HG03442 (cell line): ENCODE data around the gene PTCH1.
A peak's percentile ranks its signal among the peaks of the same experiment; 100 is the strongest.

Experiments used
- ATAC-seq: cut with Tn5 transposase; IDR thresholded peaks from one replicate; pipeline ENCODE4 v1.9.1; 2021; ENCODE audit warnings: mild to moderate bottlenecking, moderate library complexity; ENCODE audit not compliant: unreplicated experiment

The PTCH1 gene

DNA sequence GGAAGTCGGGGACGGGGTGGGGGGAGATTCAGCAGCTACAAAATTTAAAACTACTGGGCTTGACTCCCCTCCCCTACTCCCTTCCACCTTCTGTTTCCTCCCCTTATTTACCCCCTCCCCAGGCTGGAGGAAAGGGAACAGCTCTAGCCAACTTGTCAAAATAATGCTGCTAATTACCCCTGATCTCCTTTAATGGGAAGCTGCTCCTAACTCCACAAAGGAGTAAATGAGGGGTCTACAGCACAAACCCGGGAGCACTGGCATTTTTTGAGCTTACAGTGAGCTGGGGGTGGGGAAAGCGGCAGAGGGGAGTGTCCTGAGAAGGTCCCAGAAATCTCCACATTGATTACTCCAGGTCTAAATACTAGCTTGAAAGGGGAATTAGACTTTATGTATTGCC is 3.1 kb downstream of the PTCH1 start:
- no peak for ATAC-seq

DNA sequence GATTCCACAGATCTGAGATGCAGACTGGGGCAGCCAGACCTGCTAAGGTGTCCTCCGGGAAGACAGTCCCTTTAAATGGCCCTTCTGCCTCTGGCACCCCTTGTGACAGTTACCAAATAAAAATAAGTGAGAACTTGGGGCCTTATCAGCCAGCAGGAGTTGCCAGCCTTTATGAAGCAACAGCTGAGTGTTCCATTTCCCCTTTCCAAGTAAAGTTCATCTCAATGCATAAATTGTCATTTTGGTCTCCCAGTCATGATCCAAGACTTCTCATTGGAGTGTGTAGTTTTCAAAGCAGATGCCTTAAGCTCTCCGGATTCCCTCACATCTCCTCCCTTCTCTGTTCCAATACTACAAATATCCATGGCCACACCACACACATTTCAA is 4.1 kb downstream of the PTCH1 start:
- ATAC-seq: no peak

DNA sequence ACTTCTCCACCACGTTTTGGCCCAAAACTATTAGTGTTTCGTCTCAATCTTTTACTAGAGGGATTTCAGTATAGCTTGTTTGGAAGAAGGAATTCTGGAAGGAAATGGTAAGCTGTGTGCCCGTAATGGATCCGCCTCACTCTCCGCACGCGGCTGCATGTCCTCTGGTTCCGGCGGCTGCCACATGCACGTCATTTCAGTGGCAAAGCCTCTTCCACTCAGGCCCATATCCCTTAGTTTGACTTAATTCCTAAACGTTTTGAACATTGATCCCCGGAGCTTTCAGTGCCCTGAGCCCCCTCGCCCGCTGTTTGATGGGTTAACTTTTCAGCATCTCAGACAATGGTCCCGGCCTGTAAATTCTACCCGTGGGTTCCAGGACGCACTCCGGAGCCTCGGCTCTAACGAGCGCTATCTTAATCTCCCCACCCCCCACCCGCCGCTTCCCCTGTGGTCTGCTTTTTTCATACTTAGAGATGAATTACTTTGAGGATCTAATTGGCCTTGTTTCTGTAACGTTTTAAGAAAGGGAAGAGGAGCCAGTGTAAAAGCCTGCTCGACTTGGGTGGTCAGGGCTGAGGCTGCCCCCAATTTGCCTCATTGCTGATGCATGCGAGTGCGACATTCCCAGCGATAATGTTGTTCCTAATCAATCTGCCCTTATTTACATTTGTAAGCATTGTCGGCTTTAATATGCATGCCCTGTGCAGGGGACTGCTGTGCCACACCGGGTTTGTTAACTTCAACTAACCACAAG is 4.6 kb downstream of the PTCH1 start:
- no peak for ATAC-seq

DNA sequence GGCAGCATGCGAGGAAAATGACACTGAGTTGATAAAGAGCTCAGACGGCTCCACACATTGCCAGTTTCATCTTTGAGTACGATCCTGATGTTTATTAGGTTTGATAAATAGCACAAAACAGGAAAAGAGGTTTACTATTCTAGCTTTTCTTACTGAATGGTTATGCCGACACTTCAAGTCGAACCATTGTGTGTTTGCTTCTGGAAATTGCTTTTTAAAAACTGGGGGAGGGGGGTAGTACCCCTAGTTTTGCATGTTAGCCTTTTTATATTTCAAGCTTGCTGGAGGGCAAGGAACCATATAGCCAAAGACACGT is 5.2 kb downstream of the PTCH1 start:
- ATAC-seq: no peak

DNA sequence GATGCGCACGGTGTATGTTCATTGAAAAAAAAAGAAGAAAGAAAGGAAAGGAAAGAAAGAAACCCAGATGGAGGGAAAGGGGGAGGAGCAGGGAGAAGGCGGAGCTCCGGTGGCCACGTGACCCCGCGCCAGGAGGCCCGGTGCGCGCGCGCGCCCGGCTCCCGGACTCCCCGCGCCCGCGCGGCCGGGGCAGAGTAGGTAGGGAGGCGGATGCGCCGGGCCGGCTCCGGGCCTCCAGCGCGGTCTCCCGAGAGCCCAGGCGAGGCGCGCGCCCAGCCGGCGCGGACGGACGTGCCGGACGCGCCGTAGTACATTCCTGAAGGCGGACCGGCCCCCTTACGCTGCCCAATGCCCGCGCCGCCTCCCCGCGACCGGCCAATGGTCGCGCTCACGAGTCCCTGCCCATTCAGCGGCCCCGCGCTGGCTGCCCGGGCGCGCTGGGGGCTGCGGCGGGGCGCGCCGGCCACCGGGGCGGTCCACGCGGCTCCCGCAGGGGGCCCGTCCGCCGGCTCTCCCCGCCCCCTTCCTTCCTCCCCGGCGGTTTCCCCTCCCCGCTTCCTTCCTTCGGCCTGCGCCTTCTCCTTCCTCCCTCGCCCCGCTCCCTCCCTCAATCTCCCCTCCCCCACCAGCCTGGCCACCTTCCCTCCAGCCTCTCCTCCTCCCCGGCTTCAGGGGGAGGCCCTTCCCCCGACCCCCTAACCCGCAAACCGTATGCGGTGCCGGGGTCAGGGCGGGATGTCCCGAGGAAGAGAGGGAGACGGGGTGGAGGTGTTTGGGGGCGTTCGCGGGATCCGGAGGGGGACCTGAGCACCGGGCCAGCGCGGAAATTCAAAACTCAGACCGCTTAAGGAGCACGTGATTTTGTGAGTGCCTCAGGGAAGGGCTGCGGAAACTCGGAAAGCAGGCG is 5.8 kb downstream of the PTCH1 start:
- ATAC-seq: peak; percentile 46

DNA sequence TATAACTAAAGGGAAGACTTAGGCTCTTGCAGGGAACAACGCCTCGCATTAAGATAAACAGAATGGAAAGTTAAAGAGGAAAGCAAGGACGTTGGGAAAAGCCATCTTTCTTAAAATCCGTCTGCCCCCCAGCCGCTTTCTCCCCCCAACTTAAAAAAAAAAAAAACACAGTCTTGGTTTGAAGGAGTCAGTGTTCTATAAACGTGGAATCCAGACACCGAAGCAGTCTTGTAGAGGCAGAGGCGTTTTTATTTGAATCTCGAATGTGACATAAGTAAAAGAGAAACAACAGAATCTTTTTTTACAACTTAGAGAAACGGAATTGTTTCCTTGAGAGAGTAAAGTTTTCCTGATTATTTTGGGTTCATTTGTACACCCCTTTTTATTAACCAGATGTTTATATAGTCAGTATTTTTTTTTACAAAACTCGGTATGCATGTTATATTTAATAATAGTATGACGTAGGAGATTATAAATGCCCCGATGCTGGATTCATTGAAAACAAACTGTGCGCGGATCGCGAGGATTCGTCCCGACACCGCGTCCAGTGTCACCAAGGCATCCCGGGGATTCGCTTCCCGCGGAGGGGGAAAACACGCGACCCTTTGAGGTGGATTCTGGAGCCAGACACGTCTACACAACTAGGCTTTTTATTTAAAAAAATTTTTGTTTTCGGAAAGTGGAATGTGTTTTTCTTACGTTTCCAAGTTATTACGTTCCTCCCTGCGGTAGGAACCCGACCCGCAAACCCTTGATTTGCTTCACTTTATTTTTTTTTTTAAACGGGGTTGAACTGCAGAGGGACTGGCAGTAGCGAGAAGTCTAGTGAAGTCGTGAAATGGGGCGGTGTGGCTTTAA is 6.7 kb downstream of the PTCH1 start:
- ATAC-seq: no peak

DNA sequence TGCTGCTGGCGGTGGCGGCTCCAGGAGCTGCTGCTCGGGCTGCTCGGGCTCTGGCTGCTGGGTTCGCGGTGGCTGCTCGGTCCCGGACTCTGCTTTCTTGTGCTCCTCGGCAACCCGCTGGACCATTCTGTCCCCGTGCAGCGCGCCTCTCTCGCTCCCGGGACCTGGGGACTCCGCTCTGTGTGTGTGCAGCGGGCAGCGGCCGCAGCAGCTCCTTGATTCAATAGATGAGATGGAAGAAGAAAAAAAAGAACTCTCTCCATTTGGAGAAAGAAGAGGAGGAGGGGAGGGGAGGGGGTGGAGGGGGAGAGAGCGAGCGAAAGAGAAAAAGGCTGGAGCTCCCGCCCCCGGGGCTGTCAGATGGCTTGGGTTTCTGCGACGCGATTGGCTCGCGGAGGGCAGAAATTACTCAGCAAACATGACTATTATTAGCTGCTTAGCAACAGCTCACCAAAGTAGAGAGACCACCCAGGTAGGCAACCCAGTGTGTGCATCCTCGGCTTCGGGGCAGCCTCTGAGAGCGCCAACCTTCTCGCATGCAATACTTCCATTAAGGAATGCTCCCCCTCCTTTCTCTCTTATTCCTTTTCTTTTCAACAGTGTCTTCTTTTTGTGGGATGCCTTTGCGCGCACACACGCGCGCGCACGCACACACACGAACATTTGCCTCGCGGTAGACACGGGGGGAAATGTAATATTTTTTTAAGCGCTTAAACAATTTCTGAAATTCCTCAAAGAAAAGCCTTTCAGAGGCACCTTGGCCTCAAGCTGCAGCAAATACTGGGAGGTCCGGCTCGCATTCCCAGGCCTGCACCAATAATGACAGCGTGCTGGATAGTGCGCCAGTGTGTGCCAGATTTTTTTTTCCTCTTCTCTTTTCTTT is 7.6 kb downstream of the PTCH1 start:
- peak; percentile 35 for ATAC-seq

DNA sequence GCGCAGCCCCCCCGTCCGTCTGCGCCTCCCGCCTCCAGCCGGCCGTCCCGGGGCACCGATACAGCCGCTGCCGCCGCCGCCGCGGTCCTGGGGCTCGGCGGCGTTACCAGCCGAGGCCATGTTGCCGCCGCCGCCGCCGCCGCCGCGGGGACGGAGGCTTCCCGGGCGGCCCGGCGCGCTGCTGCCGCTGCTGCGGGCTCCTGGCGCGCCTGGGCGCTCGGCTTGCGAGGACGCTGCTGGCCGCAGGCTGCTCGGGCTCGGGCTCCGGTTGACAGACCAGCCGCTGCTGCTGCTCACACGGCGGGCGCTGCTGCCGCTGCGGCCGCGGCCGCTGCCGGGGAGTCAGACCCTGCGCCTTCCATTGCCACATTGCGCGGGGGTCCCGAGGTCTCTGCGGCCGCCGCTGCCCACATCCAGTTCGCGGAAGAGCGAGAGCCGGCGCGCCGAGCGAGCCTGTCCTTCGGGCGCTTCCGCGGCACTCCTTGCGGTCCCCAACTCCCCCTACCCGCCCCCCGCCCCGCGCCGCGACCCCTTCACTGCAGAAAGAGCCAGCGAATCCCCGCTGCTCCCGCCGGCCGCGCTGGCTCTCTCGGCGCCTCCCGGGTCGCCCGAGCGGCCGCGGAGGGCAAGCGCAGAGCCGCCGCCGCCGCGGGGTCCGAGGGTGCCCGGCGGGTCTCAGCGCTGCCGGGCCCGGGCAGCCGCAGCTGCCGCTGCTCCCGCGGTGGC is 8.4 kb downstream of the PTCH1 start:
- ATAC-seq: no peak

DNA sequence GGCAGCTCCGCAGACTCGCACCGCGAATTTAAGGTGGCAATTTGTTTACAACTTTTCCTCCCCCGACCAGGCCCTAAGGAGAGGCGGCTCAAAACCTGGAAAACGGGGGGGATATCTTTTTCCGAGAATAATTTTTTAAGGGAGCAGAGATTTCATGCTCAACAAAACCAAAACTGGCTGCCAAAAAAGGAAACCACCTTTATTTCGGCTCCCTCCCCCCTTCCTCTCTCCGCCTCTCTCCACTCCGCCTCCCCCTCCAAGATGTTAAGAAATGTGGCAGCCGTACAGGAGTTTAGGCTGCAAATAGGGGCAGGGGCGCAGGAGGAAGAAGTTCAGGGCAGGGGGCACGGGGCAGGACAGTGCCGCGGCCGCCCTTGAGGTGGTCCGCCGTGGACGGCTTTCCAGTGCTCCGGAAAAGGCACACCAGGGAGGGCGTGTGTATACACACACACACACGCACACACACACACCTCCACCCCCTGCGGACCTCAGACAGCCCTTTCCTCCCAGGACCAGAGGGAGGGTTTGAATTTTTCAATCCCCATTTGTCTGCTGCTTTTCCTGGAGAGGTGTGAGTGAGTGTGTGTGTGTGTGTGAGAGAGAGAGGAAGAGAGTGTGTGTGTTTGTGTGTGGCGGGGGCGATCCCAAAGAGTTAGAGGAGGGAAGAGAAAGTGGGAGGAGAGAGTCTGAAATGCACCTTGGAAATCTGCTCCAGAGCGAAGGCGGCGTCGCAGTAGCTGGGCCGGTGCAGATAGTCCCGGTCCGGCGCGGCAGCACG is 9.1 kb downstream of the PTCH1 start:
- no peak for ATAC-seq

DNA sequence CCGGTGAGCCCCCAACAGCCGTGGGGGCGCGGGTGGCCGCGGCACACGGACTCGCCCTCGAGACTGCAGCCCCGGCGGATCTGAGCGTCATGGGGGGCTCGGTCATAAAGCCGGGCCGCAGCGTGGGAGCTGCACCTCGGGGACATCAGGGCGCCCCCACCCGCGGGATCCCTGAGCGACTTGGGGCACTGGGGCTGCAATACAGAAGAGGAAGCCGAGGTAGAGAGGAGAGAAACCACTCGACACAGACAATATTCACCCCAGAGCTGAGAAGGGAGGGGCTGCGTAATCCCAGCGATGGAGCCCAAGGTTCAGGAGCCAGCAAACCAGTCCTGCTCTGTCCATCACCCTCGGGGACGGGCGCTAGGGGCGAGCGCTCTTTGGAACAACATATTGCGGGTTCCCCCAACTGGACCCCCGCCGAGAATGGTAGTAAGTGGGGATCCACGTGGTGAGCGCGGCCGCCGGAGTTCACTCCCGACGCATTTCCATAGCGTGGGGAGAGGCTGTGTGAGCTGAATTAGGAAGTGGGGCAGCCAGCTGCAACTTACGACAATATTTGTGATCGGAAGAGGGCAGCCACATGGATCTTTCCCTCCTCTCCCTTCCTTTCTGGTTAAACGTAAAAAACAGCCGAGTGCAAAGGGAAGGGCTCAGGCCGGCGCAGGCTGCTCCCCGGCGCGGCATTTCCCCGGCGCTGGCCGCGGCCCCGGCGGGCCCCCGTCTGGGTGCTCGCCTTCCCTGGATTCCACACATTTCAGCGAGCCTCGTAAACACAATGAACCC is 9.9 kb downstream of the PTCH1 start:
- ATAC-seq: no peak

DNA sequence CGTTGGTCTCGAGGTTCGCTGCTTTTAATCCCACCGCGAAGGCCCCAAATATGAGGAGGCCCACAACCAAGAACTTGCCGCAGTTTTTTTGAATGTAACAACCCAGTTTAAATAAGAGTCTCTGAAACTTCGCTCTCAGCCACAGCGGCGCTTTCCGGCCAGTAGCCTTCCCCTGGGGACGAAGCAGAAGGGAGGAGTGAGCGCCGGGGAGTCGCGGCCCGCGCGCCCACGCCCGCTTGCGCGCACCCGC is 10.4 kb downstream of the PTCH1 start:
- ATAC-seq: no peak

DNA sequence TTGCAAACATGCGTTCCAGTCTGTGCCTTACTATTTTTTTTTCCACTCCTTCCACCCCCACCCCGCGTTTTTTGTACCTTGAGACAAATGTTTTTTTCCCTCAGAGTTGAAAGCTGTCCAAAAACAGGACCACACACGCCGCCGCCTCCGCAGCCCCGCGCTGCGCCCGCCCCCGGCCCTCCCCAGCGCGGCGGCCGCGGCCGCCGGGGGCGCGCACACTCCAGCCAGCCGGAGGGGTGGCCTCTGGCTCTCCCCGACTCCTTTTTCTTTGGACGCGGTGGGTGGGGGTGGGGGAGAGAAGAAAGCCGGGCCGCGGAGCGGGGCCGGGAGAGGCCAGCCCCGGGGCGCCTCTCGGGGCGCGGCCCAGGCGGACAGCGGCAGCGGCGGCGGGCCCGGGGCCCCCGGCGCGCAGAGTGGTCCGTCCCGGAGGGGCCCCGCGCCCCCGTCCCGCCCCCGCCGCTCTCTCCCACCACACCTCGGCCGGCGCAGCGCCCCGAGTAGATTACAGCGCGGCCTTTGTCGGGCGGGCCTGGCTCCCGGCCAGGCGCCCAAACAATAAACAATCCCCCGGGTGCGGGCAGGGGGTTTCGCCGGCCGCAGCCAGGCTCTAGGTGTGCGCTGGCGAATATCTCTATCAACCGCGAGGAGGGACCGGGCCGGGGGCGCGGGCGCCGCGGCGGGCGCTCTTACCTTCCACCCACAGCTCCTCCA is 10.9 kb downstream of the PTCH1 start:
- ATAC-seq: no peak

DNA sequence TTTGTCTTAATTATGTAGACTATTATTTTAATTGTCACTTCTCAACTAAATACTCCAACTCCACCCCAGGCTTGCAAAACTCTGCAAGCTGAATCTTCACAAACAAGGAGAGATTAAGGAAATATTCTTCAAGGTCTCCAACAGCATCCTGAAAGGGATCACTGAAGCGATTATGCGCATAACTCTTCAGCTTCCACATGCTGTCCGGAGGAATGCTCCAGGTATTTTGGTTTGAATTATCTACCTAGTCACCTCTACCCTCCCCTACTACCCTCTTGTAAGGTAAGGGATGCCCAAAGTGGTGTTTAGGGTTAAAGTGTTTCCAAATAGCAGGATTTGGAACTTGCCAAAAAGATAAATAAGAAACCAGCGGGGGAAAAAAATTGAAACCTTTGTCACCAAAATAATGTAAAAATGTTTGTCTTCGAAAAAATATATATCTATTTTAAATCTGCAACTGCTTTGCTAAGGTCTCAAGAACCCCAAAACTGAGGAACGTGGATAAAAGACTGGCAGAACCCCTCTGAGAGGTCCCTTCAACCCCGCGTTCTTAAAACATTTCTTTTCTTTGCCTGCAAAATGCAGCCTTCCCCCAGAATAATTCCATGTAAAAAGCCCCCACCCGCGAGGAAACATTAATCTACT is 11.6 kb downstream of the PTCH1 start:
- no peak for ATAC-seq

DNA sequence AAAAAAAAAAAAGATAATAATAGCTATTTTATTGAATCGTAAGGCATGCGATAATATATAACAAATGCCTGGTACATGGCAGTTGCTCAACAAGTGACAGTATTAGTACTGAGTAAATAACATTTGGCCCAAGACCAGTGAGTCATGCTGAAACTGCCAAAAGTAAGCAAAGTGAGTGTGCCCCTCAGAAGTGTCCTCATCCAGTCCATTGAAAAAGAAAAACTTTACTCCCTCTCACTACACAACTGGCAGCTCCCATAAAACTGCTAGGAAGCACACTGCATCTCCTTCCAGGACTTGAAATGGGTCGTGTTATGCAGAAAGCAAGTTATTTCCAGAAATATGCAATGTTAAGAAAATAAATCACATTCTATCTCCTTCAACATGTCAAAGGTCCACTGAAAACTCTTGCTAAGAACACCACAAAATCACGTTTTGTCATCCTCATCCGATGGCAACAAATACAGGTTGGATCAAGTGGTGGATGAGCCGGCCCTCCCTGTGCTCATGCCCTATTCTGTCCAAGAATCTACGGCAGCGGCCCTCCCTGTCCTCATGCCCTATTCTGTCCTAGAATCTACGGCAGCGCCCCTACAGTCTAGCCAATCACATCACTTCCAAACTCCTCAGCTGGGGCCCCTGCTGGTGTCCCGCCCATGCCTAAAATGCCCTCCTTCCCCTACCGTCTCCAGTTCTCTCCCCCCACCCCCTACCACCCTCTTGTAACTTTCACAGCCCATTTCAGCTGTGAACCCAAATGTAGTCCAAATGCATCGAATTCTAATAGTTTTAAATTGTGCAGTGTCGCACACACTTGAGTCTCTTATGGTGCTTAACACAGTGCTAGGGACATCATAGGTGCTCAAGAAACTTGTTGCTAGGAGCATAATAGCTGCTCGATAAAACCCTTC is 12.5 kb downstream of the PTCH1 start:
- ATAC-seq: no peak

DNA sequence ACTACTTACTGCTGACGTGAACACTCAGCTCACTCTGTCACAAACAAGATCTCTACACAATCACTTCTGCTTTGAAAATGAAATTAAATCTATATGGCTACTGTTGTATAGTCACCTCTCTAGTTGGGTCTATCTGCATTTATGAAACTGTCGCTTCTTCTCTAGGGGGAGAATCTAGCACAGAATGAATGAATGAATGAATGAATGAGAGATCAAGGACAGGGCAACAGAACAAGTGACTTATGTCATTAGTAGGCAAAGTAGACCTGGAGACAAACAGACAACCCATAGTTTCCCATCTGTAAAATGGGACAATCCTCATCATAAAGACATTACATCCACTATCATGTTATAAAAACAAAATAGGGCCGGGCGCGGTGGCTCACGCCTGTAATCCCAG is 13.4 kb downstream of the PTCH1 start:
- no peak for ATAC-seq

DNA sequence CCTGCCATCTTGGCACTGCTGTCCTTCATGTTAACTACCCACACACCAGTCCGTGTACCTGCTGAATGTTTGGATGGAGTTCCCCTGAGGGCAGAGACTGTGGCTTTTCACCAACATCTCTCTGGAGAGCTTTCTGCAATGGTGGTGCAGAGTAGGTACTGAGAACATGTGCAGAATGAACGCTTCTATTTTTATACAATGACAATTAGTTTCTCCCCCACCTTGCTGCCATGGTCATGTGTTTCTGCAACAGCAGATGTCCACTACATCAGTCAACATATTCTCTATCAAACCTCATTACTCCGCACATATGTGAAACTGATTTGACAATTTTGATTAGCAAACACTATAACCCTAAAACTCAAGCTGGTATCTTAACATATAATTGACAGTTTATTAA is 14.5 kb downstream of the PTCH1 start:
- ATAC-seq: no peak
